Endothelial cell (in vitro differentiated cells): ENCODE data around the gene LIN7C. TPM values are rescaled to one million over a fixed set of nuclear protein-coding genes. Genes with fewer than 3 reads are reported as not detected.

Source experiments
- DNase-seq: peaks from one replicate; pipeline ENCODE4 v3.0.0; 2021; ENCODE audit warnings: low spot score
- H3K27ac Mint-ChIP-seq: one replicate; pipeline ENCODE4 v1.8.0; 2021; ENCODE audit warnings: mixed read lengths, inconsistent platforms; ENCODE audit not compliant: unreplicated experiment
- H3K27me3 Mint-ChIP-seq: one replicate; pipeline ENCODE4 v1.8.0; 2021; ENCODE audit warnings: mild to moderate bottlenecking, moderate library complexity, mixed read lengths, inconsistent platforms; ENCODE audit not compliant: unreplicated experiment
- H3K36me3 Mint-ChIP-seq: one replicate; pipeline ENCODE4 v1.8.0; 2021; ENCODE audit warnings: mild to moderate bottlenecking, low read depth, mixed read lengths, inconsistent platforms; ENCODE audit not compliant: unreplicated experiment
- H3K4me1 Mint-ChIP-seq: one replicate; pipeline ENCODE4 v1.8.0; 2021; ENCODE audit warnings: mild to moderate bottlenecking, mixed read lengths, inconsistent platforms; ENCODE audit not compliant: unreplicated experiment
- H3K4me3 Mint-ChIP-seq: one replicate; pipeline ENCODE4 v1.8.0; 2021; ENCODE audit warnings: mild to moderate bottlenecking, mixed read lengths, inconsistent platforms; ENCODE audit not compliant: unreplicated experiment
- H3K9me3 Mint-ChIP-seq: one replicate; pipeline ENCODE4 v1.8.0; 2021; ENCODE audit warnings: mixed read lengths, inconsistent platforms; ENCODE audit not compliant: unreplicated experiment
- CTCF ChIP-seq: fragments of 200-600 bp; sonication (generic); IDR thresholded peaks from one replicate; pipeline ENCODE4 v1.5.0; 2021; ENCODE audit warnings: antibody characterized with exemption; ENCODE audit not compliant: unreplicated experiment
- total RNA-seq: library from RNA; stranded (reverse); fragmentation: NEBNext Ultra II Directional; extraction: Animal tissue kit (Norgen Biotek cat#: 25700); gene quantifications from one replicate; pipeline ENCODE4 v1.2.1, GENCODE V29; 2021; ENCODE audit not compliant: unreplicated experiment

Gene LIN7C
- total RNA-seq, 1 donor from 2014 or later = 17.0 TPM

- peak within 1 kb of the TSS; percentile 81 for H3K27ac Mint-ChIP-seq
- TF ChIP-seq CTCF = no peak
- no peaks in the 10 kb centered on the region for H3K9me3 Mint-ChIP-seq
- peaks cover 10% of the 10 kb centered on the region for H3K27me3 Mint-ChIP-seq
- peak; percentile 88 for DNase-seq
- H3K4me1 Mint-ChIP-seq = peaks cover 10% of the 10 kb centered on the region
- peak within 1 kb of the TSS; percentile 99 for H3K4me3 Mint-ChIP-seq
- no peaks in the 10 kb centered on the region for H3K36me3 Mint-ChIP-seq
Observed at GRCh38 chr11:27472398-27473016, 34.1 kb downstream of the LIN7C start, which contains the start of gene LGR4. Gene LGR4 (minus strand): TSS chr11:27472790. CDS start chr11:27472302, 488 bp downstream.

DNA sequence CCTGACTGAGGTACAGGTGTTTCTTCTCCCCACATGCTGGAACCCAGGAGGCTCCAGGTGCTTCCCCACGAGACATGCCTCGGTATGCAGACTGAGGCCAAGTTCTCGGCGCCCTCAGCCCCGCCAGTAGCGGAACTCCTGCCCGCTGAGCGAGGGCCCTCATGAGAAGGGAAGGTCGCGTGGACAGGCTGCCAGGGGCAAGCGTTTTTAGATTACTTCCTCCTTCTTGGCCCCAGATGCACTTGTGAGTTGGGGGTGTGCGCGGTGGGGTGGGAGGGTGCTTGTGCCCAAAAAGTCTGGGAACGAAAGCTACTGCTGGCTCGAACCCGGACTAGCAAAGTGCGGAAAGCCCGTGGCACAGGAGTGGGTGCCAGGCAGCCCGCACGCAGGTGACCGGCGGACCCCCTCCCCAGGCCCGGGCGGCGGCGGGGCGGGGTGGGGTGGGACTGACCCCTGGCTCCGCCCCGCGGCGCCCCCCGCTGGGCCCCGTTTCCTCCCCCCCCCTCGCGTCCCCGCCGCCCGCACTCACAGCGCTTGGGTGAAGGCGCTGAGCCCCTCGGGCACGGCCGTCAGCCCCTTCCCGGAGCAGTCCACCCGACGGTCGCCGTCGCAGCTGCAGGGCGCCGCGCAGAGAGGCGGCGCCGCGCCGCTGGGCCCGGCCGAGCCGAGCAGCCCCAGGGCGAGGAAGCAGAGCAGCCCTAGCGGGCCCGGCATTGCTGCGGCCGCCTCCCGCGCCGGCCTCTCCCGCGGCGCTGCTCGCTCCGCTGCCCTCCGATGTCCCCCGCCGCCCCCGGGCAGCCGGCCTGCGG lies 34.8 kb downstream of the LIN7C start:
- no peak overlapping the region for H3K27ac Mint-ChIP-seq
- DNase-seq = peak; percentile 47
- peak overlapping the region; percentile 86 for H3K4me3 Mint-ChIP-seq
- no peak for TF ChIP-seq CTCF
- peaks cover 10% of the 10 kb centered on the region for H3K27me3 Mint-ChIP-seq
- H3K36me3 Mint-ChIP-seq = no peaks in the 10 kb centered on the region
- H3K9me3 Mint-ChIP-seq = no peaks in the 10 kb centered on the region
- H3K4me1 Mint-ChIP-seq = peaks cover 10% of the 10 kb centered on the region

DNA sequence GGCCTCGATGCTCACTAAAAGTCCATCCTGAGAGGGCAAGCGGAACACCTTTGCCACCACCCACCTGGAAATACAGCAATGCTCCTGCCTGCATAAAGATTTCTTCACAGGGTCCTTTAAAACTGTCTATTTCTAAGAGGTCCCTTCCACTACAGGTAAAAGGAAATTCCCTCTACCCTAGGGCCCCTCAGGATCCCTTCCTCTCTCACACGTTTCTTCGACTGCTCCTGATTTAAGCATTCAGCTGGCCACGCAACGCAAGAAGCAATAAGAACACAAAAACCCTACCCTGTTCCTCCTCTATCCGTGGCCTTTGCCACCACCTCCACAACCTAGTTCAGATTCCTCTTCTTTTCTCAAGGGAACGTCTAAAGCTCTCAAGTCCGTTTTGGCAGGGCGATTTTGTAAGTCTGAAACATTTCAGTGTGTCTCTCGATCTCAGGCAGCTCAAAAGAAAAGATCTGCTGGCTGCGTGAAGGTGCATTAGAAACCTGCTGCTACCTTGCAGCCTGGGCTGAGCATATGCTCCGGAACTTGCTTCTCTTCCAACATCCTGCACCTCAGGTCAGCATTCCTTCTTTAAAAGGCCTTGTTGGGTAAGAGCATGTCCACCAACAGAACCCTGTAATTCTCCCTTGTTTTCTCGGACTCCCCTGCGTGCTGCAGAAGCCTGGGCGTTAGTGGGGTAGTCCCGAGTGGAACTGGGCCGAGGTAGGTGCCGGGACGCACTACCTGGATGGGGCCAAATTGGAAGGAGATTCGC lies 35.6 kb downstream of the LIN7C start:
- Mint-ChIP-seq H3K4me1 (peaks cover 10% of the 10 kb centered on the region), H3K9me3 (no peaks in the 10 kb centered on the region), H3K4me3 (peak overlapping the region; percentile 86), H3K27me3 (peaks cover 10% of the 10 kb centered on the region), H3K36me3 (no peaks in the 10 kb centered on the region), H3K27ac (peak overlapping the region; percentile 49)
- DNase-seq = peak; percentile 9
- TF ChIP-seq CTCF = no peak

GRCh38 chr11:27470166-27470565 lies 36.4 kb downstream of the LIN7C start:
- no peak for TF ChIP-seq CTCF
- Mint-ChIP-seq H3K9me3 (no peaks in the 10 kb centered on the region), H3K27ac (no peak overlapping the region), H3K36me3 (no peaks in the 10 kb centered on the region), H3K4me3 (no peak overlapping the region), H3K27me3 (peaks cover 10% of the 10 kb centered on the region), H3K4me1 (peaks cover 10% of the 10 kb centered on the region)
- no peak for DNase-seq
